Measurements from ENCODE around the gene CALU. TPM values are rescaled to one million over a fixed set of nuclear protein-coding genes. Genes with fewer than 3 reads are reported as not detected.

The CALU gene
- polyA plus RNA-seq, 1 donor (not counting 4 experiments of a cell fraction or from before 2014, with no cell fraction given), result 155 TPM

DNA sequence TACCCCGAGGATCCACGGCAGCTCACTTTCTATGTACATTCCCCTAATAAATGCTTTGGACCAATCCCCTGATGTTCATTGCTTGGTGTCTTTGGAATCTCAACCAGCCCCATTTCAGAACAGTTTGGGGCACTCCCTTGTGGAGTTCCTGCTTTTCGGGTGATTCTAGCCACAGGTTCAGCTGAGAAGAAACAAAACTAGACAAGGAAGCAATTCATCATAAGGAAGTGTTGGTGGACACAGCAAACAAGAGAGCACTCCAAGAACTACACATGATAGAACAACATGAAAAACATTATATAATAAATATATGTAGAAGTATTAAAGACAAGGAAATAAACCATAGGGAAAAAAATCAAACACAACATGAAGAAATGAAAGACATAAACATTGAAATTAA is 46.6 kb downstream of the CALU start:
- Histone ChIP-seq H3K27ac (ENCODE audit: control insufficient read depth, insufficient read depth, low read length) (no peak overlapping the region), H3K4me3 (ENCODE audit: control insufficient read depth in 2 of 3, extremely low read depth in 1 of 3, insufficient read depth in 2 of 3, low read depth in 1 of 3, low read length in 3 of 3) (no peak overlapping the region), H3K4me1 (ENCODE audit: control insufficient read depth, extremely low read depth, insufficient read depth, low read length) (no peaks in the 10 kb centered on the region), H4K20me1 (ENCODE audit: control insufficient read depth, extremely low read depth, insufficient read depth, low read length) (no peaks in the 10 kb centered on the region), H3K9me1 (ENCODE audit: control insufficient read depth, extremely low read depth, insufficient read depth, low read length) (no peaks in the 10 kb centered on the region), H3K9me3 (ENCODE audit: control insufficient read depth, low read depth, low read length) (no peaks in the 10 kb centered on the region), H3K36me3 (ENCODE audit: control insufficient read depth in 2 of 2, extremely low read depth in 1 of 2, insufficient read depth in 2 of 2, low read length in 2 of 2) (no peaks in the 10 kb centered on the region), H2AFZ (ENCODE audit: control insufficient read depth, low read length) (no peak overlapping the region), H3K79me2 (ENCODE audit: control insufficient read depth, insufficient read depth, low read length) (no peaks in the 10 kb centered on the region), H3K4me2 (ENCODE audit: control insufficient read depth, extremely low read depth, insufficient read depth, low read depth, low read length) (no peak overlapping the region), H3K27me3 (ENCODE audit: control insufficient read depth, extremely low read depth, insufficient read depth, low read length) (peaks cover 24% of the 10 kb centered on the region), H3K9ac (ENCODE audit: control insufficient read depth, extremely low read depth, insufficient read depth, low read length) (no peak overlapping the region)
- dilution Hi-C loops (cut with MboI; ENCODE audit: extremely low pct_ligation_motif_present, low sequenced_read_pairs), result no loop called here
- DNase-seq (ENCODE audit: low read depth, low spot score) (no peak), FAIRE-seq (no peak)
- TF ChIP-seq, protein P1, sequence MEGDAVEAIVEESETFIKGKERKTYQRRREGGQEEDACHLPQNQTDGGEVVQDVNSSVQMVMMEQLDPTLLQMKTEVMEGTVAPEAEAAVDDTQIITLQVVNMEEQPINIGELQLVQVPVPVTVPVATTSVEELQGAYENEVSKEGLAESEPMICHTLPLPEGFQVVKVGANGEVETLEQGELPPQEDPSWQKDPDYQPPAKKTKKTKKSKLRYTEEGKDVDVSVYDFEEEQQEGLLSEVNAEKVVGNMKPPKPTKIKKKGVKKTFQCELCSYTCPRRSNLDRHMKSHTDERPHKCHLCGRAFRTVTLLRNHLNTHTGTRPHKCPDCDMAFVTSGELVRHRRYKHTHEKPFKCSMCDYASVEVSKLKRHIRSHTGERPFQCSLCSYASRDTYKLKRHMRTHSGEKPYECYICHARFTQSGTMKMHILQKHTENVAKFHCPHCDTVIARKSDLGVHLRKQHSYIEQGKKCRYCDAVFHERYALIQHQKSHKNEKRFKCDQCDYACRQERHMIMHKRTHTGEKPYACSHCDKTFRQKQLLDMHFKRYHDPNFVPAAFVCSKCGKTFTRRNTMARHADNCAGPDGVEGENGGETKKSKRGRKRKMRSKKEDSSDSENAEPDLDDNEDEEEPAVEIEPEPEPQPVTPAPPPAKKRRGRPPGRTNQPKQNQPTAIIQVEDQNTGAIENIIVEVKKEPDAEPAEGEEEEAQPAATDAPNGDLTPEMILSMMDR (optimal IDR thresholded peaks at IDR 0.05 in 1 of 3, IDR thresholded peaks at IDR 0.05 in 1 of 3, conservative IDR thresholded peaks at IDR 0.05 in 1 of 3; ENCODE audit: extremely low read depth in 1 of 3, insufficient read depth in 2 of 3, low read length in 3 of 3), result no peak
- TF ChIP-seq EZH2 (IDR thresholded peaks at IDR 0.05; ENCODE audit: low read length), result no peak

DNA sequence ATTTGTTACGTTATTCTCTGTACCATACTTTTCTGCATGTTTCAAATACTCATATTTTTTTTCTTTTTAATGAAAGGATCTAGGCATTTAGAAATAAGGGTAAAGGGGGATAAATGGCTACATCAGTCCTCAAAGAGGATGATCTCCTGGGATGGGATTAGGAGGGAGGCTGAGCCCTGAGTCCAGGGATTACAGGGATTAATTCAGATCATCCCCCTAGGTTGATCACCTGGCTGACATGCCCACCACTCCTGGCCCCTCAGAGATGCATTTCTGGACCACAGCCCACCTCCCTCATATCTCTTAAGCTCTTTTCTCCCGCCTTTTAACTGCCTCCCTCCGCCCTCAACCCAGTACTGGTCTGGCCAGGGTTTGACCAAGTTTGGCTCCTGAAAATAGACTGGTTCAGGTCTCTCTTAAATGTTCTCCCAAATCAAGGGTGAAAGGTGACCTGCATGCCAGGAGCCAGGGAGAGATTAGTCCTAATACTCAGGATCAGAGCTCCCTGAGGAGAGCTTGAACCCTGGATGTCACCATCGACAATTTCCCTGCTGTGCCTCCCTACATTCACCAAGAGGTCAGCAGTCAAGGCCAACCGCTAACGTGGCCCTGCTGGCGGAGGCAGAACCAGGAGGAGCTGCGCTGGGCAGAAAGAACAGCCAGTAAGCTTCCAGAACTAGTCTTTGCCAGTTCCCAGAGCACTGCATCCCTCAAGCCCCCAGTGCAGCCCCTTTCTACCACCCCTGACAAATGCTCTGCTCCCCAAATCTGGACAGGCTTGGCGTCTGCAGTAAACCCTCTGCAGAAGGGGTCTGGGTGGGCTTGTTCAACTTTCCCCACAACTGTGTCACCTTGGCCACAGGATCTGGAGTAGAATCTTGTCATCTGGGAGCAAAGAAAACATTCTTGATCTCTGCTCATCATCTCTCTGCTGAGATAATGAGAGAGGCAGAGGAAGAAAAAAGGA is 49.6 kb downstream of the CALU start:
- no peak for TF ChIP-seq EZH2 (IDR thresholded peaks at IDR 0.05; ENCODE audit: low read length)
- TF ChIP-seq, protein P1 (optimal IDR thresholded peaks at IDR 0.05 in 1 of 3, IDR thresholded peaks at IDR 0.05 in 1 of 3, conservative IDR thresholded peaks at IDR 0.05 in 1 of 3; ENCODE audit: extremely low read depth in 1 of 3, insufficient read depth in 2 of 3, low read length in 3 of 3), result no peak
- Histone ChIP-seq H3K9me3 (ENCODE audit: control insufficient read depth, low read depth, low read length) (no peaks in the 10 kb centered on the region), H3K9me1 (ENCODE audit: control insufficient read depth, extremely low read depth, insufficient read depth, low read length) (no peaks in the 10 kb centered on the region), H3K4me2 (ENCODE audit: control insufficient read depth, extremely low read depth, insufficient read depth, low read depth, low read length) (no peak overlapping the region), H3K4me3 (ENCODE audit: control insufficient read depth in 2 of 3, extremely low read depth in 1 of 3, insufficient read depth in 2 of 3, low read depth in 1 of 3, low read length in 3 of 3) (no peak overlapping the region), H3K9ac (ENCODE audit: control insufficient read depth, extremely low read depth, insufficient read depth, low read length) (no peak overlapping the region), H3K27ac (ENCODE audit: control insufficient read depth, insufficient read depth, low read length) (no peak overlapping the region), H3K4me1 (ENCODE audit: control insufficient read depth, extremely low read depth, insufficient read depth, low read length) (no peaks in the 10 kb centered on the region), H3K79me2 (ENCODE audit: control insufficient read depth, insufficient read depth, low read length) (no peaks in the 10 kb centered on the region), H3K27me3 (ENCODE audit: control insufficient read depth, extremely low read depth, insufficient read depth, low read length) (peaks cover 28% of the 10 kb centered on the region), H3K36me3 (ENCODE audit: control insufficient read depth in 2 of 2, extremely low read depth in 1 of 2, insufficient read depth in 2 of 2, low read length in 2 of 2) (no peaks in the 10 kb centered on the region), H2AFZ (ENCODE audit: control insufficient read depth, low read length) (no peak overlapping the region), H4K20me1 (ENCODE audit: control insufficient read depth, extremely low read depth, insufficient read depth, low read length) (no peaks in the 10 kb centered on the region)
- dilution Hi-C loops (cut with MboI; ENCODE audit: extremely low pct_ligation_motif_present, low sequenced_read_pairs), result no loop called here
- no peak for DNase-seq (ENCODE audit: low read depth, low spot score)
- no peak for FAIRE-seq

Measured in keratinocyte (primary cell).